GM12878 (cell line): Measurements from ENCODE around the gene BAZ1B.

Experiments
- ATF2 ChIP-seq: IDR thresholded peaks from 2 replicates; pipeline ENCODE4 v1.6.1; 2012; ENCODE audit warnings: low read length, inconsistent platforms
- BACH1 ChIP-seq: fragments of 450-650 bp; IDR thresholded peaks from 2 replicates; pipeline ENCODE4 v1.6.1; 2017; ENCODE audit warnings: mild to moderate bottlenecking, borderline replicate concordance
- CEBPZ ChIP-seq: fragments of 150-350 bp; IDR thresholded peaks from 2 replicates; pipeline ENCODE4 v1.6.1; 2016; ENCODE audit warnings: low read depth, low read length
- CTCF ChIP-seq, 3 experiments: IDR thresholded peaks in 2 of 3; conservative IDR thresholded peaks in 1 of 3; 2 replicates each; pipeline ENCODE4 v1.5.1; 2011; ENCODE audit warnings: low read depth in 3 of 3, low read length in 3 of 3, mild to moderate bottlenecking in 3 of 3, control low read depth in 2 of 3, moderate library complexity in 2 of 3, inconsistent platforms in 1 of 3, mixed read lengths in 1 of 3; ENCODE audit not compliant: control insufficient read depth in 2 of 3, insufficient read depth in 1 of 3; ENCODE audit errors: extremely low read depth in 1 of 3
- MTA3 ChIP-seq: IDR thresholded peaks from 2 replicates; pipeline ENCODE4 v1.6.1; 2012; ENCODE audit warnings: low read length, inconsistent platforms, borderline replicate concordance
- NRF1 ChIP-seq: conservative IDR thresholded peaks from 2 replicates; pipeline ENCODE4 v1.6.1; 2011; ENCODE audit warnings: mild to moderate bottlenecking, low read depth, low read length, improper control_type of control experiment
- SIN3A ChIP-seq: IDR thresholded peaks from 2 replicates; pipeline ENCODE4 v1.6.1; 2012; ENCODE audit warnings: low read depth, low read length, improper control_type of control experiment
- SP1 ChIP-seq: IDR thresholded peaks from one replicate; pipeline ENCODE4 v1.6.1; 2011; ENCODE audit warnings: low read depth, low read length
- TF ChIP-seq, protein P1 (sequence below): fragments of 450-650 bp; IDR thresholded peaks from 2 replicates; pipeline ENCODE4 v1.6.1; 2017; ENCODE audit warnings: antibody characterized with exemption, mild to moderate bottlenecking, moderate library complexity

GRCh38 chr7:73452999-73453635 lies 69.0 kb downstream of the BAZ1B start:
- TF ChIP-seq SIN3A (no peak), BACH1 (no peak), ATF2 (no peak), MTA3 (no peak), CTCF (IDR thresholded peaks at IDR 0.05 in 2 of 3, conservative IDR thresholded peaks at IDR 0.05 in 1 of 3; ENCODE audit: control insufficient read depth in 2 of 3, extremely low read depth in 1 of 3, insufficient read depth in 1 of 3, low read depth in 3 of 3, low read length in 3 of 3) (no peak), NRF1 (no peak), CEBPZ (no peak), SP1 (no peak)
- TF ChIP-seq, protein P1, sequence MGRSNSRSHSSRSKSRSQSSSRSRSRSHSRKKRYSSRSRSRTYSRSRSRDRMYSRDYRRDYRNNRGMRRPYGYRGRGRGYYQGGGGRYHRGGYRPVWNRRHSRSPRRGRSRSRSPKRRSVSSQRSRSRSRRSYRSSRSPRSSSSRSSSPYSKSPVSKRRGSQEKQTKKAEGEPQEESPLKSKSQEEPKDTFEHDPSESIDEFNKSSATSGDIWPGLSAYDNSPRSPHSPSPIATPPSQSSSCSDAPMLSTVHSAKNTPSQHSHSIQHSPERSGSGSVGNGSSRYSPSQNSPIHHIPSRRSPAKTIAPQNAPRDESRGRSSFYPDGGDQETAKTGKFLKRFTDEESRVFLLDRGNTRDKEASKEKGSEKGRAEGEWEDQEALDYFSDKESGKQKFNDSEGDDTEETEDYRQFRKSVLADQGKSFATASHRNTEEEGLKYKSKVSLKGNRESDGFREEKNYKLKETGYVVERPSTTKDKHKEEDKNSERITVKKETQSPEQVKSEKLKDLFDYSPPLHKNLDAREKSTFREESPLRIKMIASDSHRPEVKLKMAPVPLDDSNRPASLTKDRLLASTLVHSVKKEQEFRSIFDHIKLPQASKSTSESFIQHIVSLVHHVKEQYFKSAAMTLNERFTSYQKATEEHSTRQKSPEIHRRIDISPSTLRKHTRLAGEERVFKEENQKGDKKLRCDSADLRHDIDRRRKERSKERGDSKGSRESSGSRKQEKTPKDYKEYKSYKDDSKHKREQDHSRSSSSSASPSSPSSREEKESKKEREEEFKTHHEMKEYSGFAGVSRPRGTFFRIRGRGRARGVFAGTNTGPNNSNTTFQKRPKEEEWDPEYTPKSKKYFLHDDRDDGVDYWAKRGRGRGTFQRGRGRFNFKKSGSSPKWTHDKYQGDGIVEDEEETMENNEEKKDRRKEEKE = no peak
